M059J (cell line): ENCODE results near the gene NPPB. TPM values are rescaled to one million over a fixed set of nuclear protein-coding genes. Genes with fewer than 3 reads are reported as not detected.
A peak's percentile ranks its signal among the peaks of the same experiment; 100 is the strongest.

ENCODE experiments used
- DNase-seq: peaks from one replicate; pipeline ENCODE4 v3.0.0-alpha.2; 2012; ENCODE audit warnings: low read depth
- total RNA-seq: library from RNA; depleted of rRNA; stranded (reverse); fragments of >200 nt; shearing (Covaris generic); gene quantifications from 2 replicates; pipeline ENCODE4 v1.2.3, GENCODE V29; 2014; rRNA removed

Gene NPPB
- total RNA-seq, 1 experiment from 2014 or later = 20.0 TPM

GRCh38 chr1:11835441-11836225 lies 23.1 kb downstream of the NPPB start:
- no peak for DNase-seq

GRCh38 chr1:11833900-11834299 lies 24.8 kb downstream of the NPPB start:
- DNase-seq = no peak

- DNase-seq = no peak
These were observed 25.2 kb downstream of the NPPB start for GRCh38 chr1:11833497-11833896.

DNA sequence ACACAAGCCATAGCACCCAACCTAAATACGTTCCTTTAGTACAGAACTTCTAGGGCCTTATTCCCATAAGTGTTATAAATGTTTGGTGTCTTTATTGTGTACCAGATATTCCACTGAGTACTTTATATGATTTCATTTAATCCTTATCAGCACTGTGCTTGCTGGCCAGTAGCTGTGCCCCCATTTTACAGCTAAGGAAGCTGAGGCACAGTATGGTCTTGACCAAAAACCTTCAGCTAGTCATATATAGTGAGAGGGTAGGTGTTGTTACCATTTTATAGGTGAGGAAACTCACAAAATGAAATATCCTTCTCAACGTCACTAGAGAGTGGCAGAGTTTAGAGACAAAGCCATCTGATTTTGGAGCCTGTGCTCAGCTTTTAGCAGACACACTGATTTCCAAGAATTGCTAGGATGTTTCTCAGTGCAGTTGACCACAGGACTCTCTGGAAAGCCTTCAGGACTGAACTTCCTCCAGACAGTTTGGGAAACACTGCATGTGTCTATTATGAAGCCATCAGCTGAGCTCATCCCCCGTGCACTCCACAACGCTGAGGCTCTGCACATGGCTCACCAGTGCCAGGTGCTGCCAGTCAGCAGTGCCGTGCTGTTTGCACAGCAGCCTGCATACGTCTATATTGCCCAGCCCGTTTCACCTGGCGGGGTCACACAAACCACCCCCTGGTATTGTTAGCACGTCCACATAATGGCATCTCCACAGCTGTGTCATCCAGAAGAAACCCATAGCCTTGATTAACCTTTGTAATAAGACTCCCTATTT lies 26.6 kb downstream of the NPPB start:
- DNase-seq = no peak

DNA sequence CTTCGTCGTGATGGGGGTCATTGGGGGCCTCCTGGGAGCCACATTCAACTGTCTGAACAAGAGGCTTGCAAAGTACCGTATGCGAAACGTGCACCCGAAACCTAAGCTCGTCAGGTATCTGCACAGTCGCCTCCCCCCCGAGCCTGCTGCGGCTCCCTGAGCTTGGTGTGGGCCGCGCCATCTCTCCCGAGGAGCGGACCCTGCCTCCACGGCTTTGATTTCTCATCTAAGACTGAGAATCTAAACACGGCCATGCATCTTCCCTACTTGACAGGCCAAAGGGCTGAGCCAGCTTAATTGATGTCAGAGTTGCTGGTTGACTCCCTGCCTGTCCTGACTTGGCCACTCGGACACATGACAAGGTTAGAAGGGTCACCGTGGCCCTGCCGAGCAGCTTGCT lies 30.2 kb downstream of the NPPB start:
- DNase-seq = no peak

DNA sequence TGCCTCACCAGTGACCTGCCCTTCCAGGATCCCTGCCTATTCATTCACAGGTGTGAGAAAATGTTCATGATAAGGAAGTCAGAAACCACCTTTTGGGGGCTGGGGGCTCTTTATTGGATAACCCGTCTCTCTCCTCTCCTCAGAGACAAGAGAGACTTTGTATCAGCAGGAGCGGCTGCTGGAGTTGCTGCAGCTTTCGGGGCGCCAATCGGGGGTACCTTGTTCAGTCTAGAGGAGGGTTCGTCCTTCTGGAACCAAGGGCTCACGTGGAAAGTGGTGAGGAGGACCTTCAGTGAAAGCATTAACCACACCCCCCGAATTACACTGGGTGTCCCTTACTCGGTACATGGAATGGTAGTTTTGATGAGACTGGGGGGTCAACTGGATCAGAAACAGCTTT lies 31.8 kb downstream of the NPPB start:
- no peak for DNase-seq

DNA sequence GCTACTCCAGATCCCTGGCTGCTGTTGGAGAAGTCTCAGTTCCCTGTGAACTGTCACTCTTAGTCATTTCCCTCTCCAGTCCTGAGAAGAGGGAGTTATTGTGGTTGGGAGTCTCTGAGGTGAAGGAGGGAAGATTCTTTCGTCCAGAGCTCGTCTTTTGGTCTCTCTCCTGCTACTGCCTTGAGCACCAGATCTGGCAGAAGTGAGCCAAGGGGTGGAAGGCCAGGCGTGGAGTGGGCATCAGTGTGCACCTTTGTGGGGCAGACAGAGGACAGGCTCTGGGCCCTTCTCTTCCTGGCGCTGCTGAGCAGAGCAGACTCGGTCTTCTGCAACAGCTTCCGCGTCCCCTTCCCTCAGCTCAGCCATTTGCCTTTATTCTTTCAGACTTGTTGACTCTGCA lies 33.6 kb downstream of the NPPB start:
- DNase-seq = no peak

- DNase-seq = no peak
These were observed 35.2 kb downstream of the NPPB start for GRCh38 chr1:11823366-11824137.

DNA sequence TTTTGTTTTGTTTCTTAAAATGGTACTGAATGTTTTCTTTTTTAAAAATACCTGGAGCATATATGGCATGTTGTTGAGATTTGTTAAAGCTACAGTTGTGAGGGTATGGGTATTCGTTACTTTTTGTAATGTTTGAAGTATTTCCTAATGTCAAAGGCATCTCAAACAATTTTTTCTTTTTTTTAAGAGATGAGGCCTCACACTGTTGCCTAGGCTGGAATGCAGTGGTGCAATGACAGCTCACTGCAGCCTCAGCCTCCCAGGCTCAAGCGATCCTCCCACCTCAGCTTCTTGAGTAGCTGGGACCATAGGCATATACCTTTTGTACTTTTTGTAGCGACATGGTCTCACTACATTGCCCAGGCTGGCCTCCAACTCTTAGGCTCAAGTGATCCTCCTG lies 36.7 kb downstream of the NPPB start:
- peak; percentile 9 for DNase-seq

DNA sequence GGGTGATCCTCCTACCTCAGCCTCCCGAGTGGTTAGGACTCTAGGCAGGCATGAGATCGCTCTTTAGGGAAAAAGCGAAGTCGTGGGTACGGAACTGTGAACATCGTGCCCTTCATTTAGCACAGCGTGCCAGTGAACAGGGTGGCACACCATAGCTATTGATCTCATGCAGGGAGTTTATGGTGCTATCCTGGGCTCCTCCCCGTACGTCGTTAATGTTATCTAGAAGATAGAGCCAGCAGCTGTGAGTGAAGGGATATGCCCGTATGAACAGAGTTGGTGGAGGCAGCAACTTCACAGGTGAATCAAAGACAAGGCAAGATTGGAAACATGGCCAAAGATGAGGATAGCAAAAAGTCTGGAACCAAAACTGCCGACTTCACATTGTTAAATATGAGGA lies 41.6 kb downstream of the NPPB start:
- no peak for DNase-seq

DNA sequence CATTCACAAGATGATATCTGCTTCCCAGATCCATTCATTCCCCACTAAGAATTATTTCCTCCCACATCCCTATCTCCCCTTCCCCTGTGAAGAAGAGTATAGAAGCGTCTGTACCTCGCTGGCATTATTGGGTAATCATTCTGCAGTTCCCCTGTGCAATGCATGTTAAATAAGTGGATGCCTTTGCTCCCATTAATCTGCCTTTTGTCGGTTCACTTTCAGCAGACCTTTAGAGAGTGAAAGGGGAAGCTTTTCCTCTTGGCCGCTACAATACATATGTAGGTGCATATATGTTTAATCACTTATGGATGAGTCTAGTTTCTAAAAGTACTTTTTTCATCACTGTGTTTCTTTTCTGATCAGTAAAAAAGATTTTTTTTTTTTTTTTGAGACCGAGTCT lies 45.7 kb downstream of the NPPB start:
- DNase-seq = no peak

Other genes starting within 250 kb of the NPPB start
- gene FBXO2, start 204.5 kb downstream of the NPPB start, total RNA-seq = 2.7 and 7.5 TPM in 2 replicates
- gene FBXO44, start 204.1 kb downstream of the NPPB start, total RNA-seq = 7.5 and 13.3 TPM in 2 replicates
- gene FBXO6, start 194.7 kb downstream of the NPPB start, total RNA-seq = 11.0 and 12.2 TPM in 2 replicates
- 129 and 141 TPM in 2 replicates for gene MAD2L2, start 177.8 kb downstream of the NPPB start, total RNA-seq
- gene DRAXIN, start 167.2 kb downstream of the NPPB start, total RNA-seq = 0.12 and 0.25 TPM in 2 replicates
- gene AGTRAP, start 122.8 kb downstream of the NPPB start, total RNA-seq = 105 and 126 TPM in 2 replicates
- not detected in 2 replicates for gene C1orf167, start 96.8 kb downstream of the NPPB start, total RNA-seq
- gene MTHFR, start 53.0 kb downstream of the NPPB start, total RNA-seq = 2.0 and 7.5 TPM in 2 replicates
- 3.2 and 6.9 TPM in 2 replicates for gene CLCN6, start 52.8 kb downstream of the NPPB start, total RNA-seq
- not detected in 2 replicates for gene NPPA, start 11.2 kb downstream of the NPPB start, total RNA-seq
- 78.4 and 109 TPM in 2 replicates for gene KIAA2013, start 67.5 kb upstream of the NPPB start, total RNA-seq
- gene PLOD1, start 75.8 kb upstream of the NPPB start, total RNA-seq = 157 and 205 TPM in 2 replicates
- gene MFN2, start 121.5 kb upstream of the NPPB start, total RNA-seq = 47.1 and 81.5 TPM in 2 replicates
- 16.3 and 26.0 TPM in 2 replicates for gene MIIP, start 160.6 kb upstream of the NPPB start, total RNA-seq
- 0.47 TPM in 1 of 2 replicates, not detected in the other for gene TNFRSF8, start 204.4 kb upstream of the NPPB start, total RNA-seq